ENCODE measurements around the gene PAEP.
"Not testable (repeated sequence)": the region's sequence is repeated elsewhere in the genome, so short reads cannot be mapped to it uniquely, and the experiment has no call there.

The PAEP gene

GRCh38 chr9:135522931-135523330 is 38.6 kb upstream of the PAEP start:
- TF ChIP-seq CTCF (conservative IDR thresholded peaks at IDR 0.05; ENCODE audit: low read depth, low read length) = no peak
- no peak for DNase-seq (ENCODE audit: low read depth)
- H3K4me3 ChIP-seq (ENCODE audit: low read length) = no peak overlapping the region

- no peak for DNase-seq (ENCODE audit: low read depth)
- H3K4me3 ChIP-seq (ENCODE audit: low read length) = no peak overlapping the region
- TF ChIP-seq CTCF (conservative IDR thresholded peaks at IDR 0.05; ENCODE audit: low read depth, low read length) = no peak
Observed at GRCh38 chr9:135523521-135524129, 37.9 kb upstream of the PAEP start.

- no peak overlapping the region for H3K4me3 ChIP-seq (ENCODE audit: low read length)
- DNase-seq (ENCODE audit: low read depth) = no peak
- TF ChIP-seq CTCF (conservative IDR thresholded peaks at IDR 0.05; ENCODE audit: low read depth, low read length) = no peak
Observed at GRCh38 chr9:135524130-135524861, 37.3 kb upstream of the PAEP start.

GRCh38 chr9:135525241-135526088 is 36.1 kb upstream of the PAEP start:
- no peak for TF ChIP-seq CTCF (conservative IDR thresholded peaks at IDR 0.05; ENCODE audit: low read depth, low read length)
- no peak for DNase-seq (ENCODE audit: low read depth)
- no peak overlapping the region for H3K4me3 ChIP-seq (ENCODE audit: low read length)

- TF ChIP-seq CTCF (conservative IDR thresholded peaks at IDR 0.05; ENCODE audit: low read depth, low read length) = no peak
- no peak for DNase-seq (ENCODE audit: low read depth)
- H3K4me3 ChIP-seq (ENCODE audit: low read length) = no peak overlapping the region
Observed at GRCh38 chr9:135526089-135526729, 35.3 kb upstream of the PAEP start.

GRCh38 chr9:135526730-135527571 is 34.6 kb upstream of the PAEP start:
- no peak for TF ChIP-seq CTCF (conservative IDR thresholded peaks at IDR 0.05; ENCODE audit: low read depth, low read length)
- no peak overlapping the region for H3K4me3 ChIP-seq (ENCODE audit: low read length)
- DNase-seq (ENCODE audit: low read depth) = no peak

GRCh38 chr9:135528842-135529435 is 32.6 kb upstream of the PAEP start:
- DNase-seq (ENCODE audit: low read depth); H3K4me3 ChIP-seq (ENCODE audit: low read length): not testable (repeated sequence)
